Measurements from ENCODE around the gene GALNTL6. TPM values are rescaled to one million over a fixed set of nuclear protein-coding genes. Genes with fewer than 3 reads are reported as not detected.

GALNTL6 gene
- total RNA-seq, 2 donors from 2014 or later, result 0.71 TPM; not detected in 1

- Mint-ChIP-seq H3K36me3 (ENCODE audit: low read depth) (no peaks in the 10 kb centered on the region), H3K9me3 (no peaks in the 10 kb centered on the region), H3K27ac (no peak overlapping the region), H3K27me3 (ENCODE audit: insufficient read depth) (no peaks in the 10 kb centered on the region), H3K4me1 (no peaks in the 10 kb centered on the region), H3K4me3 (no peak overlapping the region)
- no peak overlapping the region for H3K27ac ChIP-seq (ENCODE audit: low read depth, low read length)
- H3K4me1 ChIP-seq (ENCODE audit: control insufficient read depth, insufficient read depth, low read length), result no peaks in the 10 kb centered on the region
- H3K9me3 ChIP-seq (ENCODE audit: control insufficient read depth, low read length), result no peaks in the 10 kb centered on the region
- TF ChIP-seq CTCF (conservative IDR thresholded peaks at IDR 0.05), result no peak
- no peaks in the 10 kb centered on the region for H3K36me3 ChIP-seq (ENCODE audit: control insufficient read depth, insufficient read depth, low read length)
- no peak overlapping the region for H3K4me3 ChIP-seq (ENCODE audit: low read length)
- no peak for DNase-seq
- no peaks in the 10 kb centered on the region for H3K27me3 ChIP-seq (ENCODE audit: control insufficient read depth, insufficient read depth, low read length, poor library complexity, severe bottlenecking)
- no peak overlapping the region for H3K9ac ChIP-seq (ENCODE audit: extremely low read depth, low read length, poor library complexity, severe bottlenecking)
Measured at GRCh38 chr4:172109466-172109865, 296.3 kb downstream of the GALNTL6 start.

GRCh38 chr4:172124656-172125308 is 311.6 kb downstream of the GALNTL6 start:
- no peak overlapping the region for H3K27ac ChIP-seq (ENCODE audit: low read depth, low read length)
- H3K4me1 ChIP-seq (ENCODE audit: control insufficient read depth, insufficient read depth, low read length), result peaks cover 8% of the 10 kb centered on the region
- Mint-ChIP-seq H3K4me3 (no peak overlapping the region), H3K9me3 (no peaks in the 10 kb centered on the region), H3K27me3 (ENCODE audit: insufficient read depth) (no peaks in the 10 kb centered on the region), H3K36me3 (ENCODE audit: low read depth) (no peaks in the 10 kb centered on the region), H3K27ac (no peak overlapping the region), H3K4me1 (peaks cover 7% of the 10 kb centered on the region)
- WGBS, 2 experiments (ENCODE audit: insufficient coverage in 1 of 2, insufficient read length in 1 of 2), result 93% methylated on average over 1 of the region's 1 CpG
- no peaks in the 10 kb centered on the region for H3K36me3 ChIP-seq (ENCODE audit: control insufficient read depth, insufficient read depth, low read length)
- H3K27me3 ChIP-seq (ENCODE audit: control insufficient read depth, insufficient read depth, low read length, poor library complexity, severe bottlenecking), result no peaks in the 10 kb centered on the region
- no peak for DNase-seq
- H3K9me3 ChIP-seq (ENCODE audit: control insufficient read depth, low read length), result no peaks in the 10 kb centered on the region
- TF ChIP-seq CTCF (conservative IDR thresholded peaks at IDR 0.05), result no peak
- H3K4me3 ChIP-seq (ENCODE audit: low read length), result no peak overlapping the region
- no peak overlapping the region for H3K9ac ChIP-seq (ENCODE audit: extremely low read depth, low read length, poor library complexity, severe bottlenecking)

GRCh38 chr4:172125443-172125842 is 312.2 kb downstream of the GALNTL6 start:
- no peaks in the 10 kb centered on the region for H3K27me3 Mint-ChIP-seq (ENCODE audit: insufficient read depth)
- Histone ChIP-seq H3K9me3 (ENCODE audit: control insufficient read depth, low read length) (no peaks in the 10 kb centered on the region), H3K9ac (ENCODE audit: extremely low read depth, low read length, poor library complexity, severe bottlenecking) (no peak overlapping the region), H3K4me3 (ENCODE audit: low read length) (no peak overlapping the region), H3K27me3 (ENCODE audit: control insufficient read depth, insufficient read depth, low read length, poor library complexity, severe bottlenecking) (no peaks in the 10 kb centered on the region), H3K27ac (ENCODE audit: low read depth, low read length) (no peak overlapping the region), H3K36me3 (ENCODE audit: control insufficient read depth, insufficient read depth, low read length) (no peaks in the 10 kb centered on the region), H3K4me1 (ENCODE audit: control insufficient read depth, insufficient read depth, low read length) (peaks cover 8% of the 10 kb centered on the region)
- no peaks in the 10 kb centered on the region for H3K36me3 Mint-ChIP-seq (ENCODE audit: low read depth)
- TF ChIP-seq CTCF (conservative IDR thresholded peaks at IDR 0.05), result no peak
- H3K27ac Mint-ChIP-seq, result no peak overlapping the region
- no peak for DNase-seq
- H3K4me1 Mint-ChIP-seq, result peaks cover 9% of the 10 kb centered on the region
- no peaks in the 10 kb centered on the region for H3K9me3 Mint-ChIP-seq
- H3K4me3 Mint-ChIP-seq, result no peak overlapping the region

Measured in endodermal cell (in vitro differentiated cells).